Measurements from ENCODE around the gene GMCL1.
"Not testable (repeated sequence)": the region's sequence is repeated elsewhere in the genome, so short reads cannot be mapped to it uniquely, and the experiment has no call there.

GMCL1 gene, protein sequence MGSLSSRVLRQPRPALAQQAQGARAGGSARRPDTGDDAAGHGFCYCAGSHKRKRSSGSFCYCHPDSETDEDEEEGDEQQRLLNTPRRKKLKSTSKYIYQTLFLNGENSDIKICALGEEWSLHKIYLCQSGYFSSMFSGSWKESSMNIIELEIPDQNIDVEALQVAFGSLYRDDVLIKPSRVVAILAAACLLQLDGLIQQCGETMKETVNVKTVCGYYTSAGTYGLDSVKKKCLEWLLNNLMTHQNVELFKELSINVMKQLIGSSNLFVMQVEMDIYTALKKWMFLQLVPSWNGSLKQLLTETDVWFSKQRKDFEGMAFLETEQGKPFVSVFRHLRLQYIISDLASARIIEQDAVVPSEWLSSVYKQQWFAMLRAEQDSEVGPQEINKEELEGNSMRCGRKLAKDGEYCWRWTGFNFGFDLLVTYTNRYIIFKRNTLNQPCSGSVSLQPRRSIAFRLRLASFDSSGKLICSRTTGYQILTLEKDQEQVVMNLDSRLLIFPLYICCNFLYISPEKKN

DNA sequence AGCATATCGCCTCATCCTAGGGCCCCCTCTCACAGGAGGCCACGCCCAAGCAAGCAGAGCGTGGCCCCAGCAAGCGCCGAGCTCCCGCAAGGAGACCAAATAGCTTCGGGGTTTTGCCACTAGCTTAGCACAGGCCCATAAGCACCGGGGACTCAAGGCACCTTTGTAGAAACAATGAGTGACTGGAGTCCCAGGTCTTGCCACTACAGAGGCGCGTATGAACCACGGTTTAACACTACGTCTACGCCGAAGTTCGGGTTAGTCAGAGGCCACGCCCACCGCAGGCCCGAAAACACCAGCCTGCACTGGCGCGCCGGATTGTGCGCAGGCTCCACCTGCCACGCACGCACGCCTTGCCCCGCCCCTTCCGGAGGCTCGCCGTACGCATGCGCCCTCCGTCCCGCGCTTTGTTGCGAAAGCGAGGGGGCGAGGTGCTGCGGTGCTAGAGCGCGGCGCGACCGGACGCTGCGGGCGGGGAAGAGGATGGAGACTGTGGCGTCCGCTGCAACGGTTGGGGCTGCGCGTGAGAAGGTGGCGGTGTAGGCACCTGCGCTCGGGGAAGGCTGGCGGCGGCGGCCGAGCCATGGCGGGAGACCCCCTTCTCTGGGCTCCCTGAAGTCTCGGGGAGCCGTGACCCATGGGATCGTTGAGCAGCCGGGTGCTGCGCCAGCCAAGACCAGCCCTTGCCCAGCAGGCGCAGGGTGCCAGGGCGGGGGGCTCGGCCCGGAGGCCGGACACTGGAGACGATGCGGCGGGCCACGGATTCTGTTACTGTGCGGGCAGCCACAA lies at the start of gene GMCL1:
GMCL1 (plus strand) TSS at position 405 of the 789 bp plus-strand sequence; CDS start at position 638, 233 bp downstream.
- peak; percentile 66 for DNase-seq

DNA sequence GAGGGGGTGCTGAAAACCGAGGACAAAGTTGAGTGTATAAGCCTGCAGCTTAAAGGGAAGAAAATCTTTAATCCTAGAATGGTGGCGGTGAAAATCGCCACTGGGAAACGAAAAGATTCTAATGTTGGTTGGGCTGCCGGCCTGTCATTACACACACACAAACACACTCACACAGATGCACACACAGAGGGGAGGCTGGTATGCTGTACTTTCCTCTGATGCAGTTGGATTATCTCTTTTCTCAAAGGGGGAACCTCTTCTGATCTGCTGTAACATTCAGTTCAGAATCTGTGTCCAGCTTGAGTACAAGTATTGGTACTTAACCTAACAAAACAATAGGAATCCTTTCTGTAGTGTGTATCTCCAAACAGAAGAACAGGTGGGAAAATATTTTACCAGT lies 48.5 kb upstream of the GMCL1 start:
- DNase-seq, result no peak

GRCh38 chr2:69781321-69782248 lies 47.9 kb upstream of the GMCL1 start:
- DNase-seq, result no peak

GRCh38 chr2:69784228-69784627 lies 45.2 kb upstream of the GMCL1 start:
- DNase-seq, result no peak

- DNase-seq, result no peak
These were observed 44.1 kb upstream of the GMCL1 start for GRCh38 chr2:69785358-69785757.

DNA sequence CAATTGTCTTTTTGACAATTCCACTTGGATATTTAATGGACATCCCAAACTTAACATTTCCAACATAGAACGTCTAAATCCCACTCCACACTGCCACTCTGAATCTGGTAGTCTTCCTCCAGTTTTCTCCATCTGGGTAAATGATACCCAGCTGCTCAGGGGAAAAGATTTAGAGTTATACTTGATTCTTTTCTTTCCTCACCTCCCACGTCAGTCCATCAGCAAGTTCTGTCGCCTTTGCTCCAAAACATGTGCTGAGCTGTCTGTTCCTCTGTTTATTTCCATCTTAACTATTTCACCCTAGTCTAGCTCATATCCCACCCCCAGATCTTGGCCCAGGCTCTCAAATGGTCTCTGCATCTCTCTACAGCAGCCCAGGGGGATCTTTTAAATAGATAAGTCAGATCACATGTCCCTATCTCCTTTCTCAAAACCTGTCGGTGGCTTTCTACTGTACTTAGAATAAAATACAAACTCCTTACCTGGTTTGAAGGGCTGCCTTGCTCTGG lies 43.4 kb upstream of the GMCL1 start:
- no peak for DNase-seq

DNA sequence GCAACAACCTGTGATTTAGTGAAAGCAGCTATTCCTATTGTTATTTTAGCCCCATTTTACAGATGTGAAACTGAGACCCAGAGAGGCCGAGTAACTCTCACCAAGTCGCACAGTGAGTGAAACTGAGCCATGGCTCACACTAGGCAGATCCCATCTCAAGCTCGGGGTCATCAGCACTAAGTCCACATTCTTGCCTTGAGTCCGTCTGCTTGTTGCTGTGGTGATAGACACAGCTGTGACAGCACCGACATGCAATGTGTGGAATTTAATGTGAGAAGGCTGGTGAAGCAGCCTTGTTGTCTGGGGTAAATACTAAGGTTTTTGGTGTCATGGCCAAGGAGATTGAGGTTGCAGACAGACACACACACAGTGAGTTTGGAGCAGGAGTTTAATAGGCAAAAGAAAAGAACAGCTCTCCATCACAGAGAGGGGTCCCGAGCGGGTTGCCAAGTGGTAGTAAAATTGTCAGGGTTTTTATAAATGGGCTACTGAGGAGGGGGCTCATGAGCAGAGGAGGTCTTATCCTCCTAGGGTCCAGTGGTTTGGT lies 40.2 kb upstream of the GMCL1 start:
- DNase-seq, result no peak

DNA sequence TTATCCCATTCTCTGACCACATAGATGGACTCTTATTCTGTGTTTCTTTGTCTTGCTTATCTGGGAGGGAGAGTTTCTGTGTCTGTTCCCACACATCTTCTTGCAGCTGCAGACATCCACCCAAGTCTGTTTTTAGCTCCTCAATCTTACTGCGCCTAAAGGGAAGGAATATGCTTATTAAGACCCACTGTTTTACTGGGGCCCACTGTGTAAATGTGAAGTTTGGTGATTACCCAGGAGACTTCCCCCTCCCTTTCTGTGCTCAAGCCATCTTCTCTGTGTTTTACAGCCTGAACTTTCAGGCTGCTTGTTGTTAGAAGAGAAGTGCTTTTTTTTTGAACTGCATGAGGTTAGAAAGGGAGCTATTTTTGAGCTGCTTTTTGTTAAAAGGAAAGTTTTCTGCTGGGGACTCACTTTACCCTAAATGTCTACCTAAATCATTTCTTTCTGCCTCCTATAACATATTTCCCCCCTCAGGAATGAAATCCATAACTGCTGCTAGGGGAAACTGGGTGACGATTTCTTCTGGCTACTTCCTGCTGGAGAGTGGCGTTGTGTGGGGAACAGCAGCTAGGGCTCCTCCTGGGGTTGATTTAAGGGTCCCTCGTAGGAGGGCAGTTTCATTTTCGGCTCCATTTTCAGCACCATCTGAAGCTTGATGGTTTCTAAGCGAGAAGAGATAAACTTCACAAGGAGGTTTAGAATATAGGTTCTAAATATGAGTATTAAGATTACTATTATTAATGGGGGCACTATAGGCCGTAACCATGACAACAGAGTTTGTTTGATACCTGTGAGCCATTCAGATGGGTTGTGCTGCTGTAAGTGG lies 39.5 kb upstream of the GMCL1 start:
- no peak for DNase-seq

GRCh38 chr2:69790601-69790959 lies 38.9 kb upstream of the GMCL1 start:
- no peak for DNase-seq

DNA sequence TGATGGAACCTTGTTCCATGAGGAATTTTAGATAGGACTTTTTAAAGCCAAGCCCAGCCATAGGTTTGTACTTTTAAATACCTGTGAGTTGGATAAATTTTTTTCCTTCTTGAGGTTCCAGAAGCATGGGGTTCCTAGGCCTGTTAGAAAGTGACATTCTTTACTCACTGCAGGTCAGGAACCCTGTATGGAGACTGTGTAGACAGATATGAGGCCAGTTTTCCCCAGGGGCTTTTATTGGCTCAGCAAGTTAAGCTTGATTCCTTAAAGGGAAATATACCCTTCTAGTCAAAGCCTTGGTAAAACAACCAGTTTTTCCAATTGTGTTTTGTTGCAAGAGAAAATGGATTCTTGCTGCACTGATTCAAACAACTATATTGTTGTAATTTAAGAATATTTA lies 38.4 kb upstream of the GMCL1 start:
- DNase-seq, result no peak

DNA sequence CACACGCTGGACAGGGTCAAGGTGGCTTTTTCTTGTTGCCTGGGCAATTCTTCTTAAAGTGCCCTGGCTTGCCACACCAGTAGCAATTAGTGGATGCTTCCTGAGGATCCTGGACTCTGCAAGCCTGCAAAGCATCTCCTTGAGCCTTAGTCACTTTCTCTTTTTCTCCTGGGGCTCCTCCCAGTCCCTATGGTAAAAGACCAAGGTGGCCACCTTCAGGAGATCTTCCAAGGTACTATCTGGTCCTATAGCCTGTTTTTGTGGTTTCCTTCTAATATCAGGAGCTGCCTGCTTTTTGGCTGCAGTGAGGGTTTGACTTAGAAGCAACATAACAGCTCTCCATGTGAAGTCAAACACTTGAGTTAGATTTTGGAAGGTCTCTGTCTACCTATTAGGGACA lies 33.3 kb upstream of the GMCL1 start:
- no peak for DNase-seq

DNA sequence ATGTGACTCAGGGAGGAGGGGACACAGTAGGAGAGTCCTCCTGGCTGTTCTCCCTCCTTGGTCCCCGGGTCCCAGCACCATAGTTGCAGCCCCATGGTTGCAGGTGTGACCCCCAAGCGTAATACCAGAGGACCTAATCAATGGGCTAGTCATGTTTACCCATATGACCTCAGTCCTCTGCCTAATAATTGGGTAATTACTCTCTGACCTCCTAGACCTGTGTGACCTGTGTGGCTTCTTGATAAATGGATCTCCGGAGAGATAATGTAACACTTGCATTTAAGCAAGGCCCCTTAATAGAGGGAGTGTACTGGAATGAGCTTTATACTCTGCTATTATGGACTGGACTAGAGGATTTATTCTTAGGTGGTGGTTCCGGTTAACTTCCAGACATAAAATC lies 32.2 kb upstream of the GMCL1 start:
- DNase-seq, result no peak

DNA sequence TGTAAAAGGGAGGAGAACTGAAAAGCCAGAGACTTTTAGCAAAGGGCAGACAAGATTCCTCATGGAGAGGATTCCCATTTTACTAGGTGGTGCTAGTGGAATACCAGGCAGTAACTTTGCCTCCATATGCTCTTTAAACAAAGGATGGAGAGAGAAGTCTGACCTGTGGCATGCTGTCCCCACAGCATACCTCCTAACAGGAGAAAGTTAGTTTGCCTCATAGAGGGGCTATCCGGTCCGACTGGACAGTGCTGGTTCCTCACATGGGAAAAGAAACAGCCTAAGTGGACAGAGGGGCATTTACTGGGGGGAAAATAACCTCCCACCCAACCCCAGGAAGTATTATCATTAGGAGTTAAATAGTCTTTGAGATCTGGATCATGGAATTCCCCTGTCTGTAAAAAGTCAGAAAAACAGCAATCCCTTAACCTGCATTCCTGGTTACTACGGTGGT lies 31.6 kb upstream of the GMCL1 start:
- DNase-seq, result no peak

DNA sequence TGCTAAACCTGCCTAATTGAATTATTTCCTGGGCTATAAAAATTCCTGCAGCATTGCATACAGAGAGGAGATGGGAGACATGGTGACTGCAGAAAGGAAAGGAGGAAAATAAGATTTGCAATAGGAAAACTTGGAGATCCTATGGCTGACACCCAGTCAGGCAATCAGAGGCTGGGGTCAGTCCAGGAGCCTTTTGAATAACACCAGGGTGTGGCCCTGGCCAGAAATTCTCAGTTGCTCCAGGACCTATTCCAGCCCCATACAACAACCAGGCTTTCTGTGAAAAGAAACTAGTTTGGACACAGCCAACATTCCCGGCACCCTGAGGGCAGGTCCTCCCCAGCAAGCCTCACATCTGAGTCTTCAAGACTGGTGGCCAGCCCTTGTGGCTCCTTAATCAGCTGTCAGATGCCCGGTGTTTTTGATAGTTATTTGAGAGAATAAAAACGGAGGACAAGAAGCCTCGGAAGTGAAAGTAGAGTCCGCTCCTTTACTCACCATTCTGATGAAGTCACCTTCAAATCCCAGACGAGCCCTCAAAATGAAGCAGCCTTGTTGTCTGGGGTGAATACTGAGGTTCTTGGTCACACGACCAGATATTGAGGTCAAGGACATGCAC lies 31.1 kb upstream of the GMCL1 start:
- DNase-seq, result no peak

GRCh38 chr2:69798909-69799526 lies 30.4 kb upstream of the GMCL1 start:
- no peak for DNase-seq

DNA sequence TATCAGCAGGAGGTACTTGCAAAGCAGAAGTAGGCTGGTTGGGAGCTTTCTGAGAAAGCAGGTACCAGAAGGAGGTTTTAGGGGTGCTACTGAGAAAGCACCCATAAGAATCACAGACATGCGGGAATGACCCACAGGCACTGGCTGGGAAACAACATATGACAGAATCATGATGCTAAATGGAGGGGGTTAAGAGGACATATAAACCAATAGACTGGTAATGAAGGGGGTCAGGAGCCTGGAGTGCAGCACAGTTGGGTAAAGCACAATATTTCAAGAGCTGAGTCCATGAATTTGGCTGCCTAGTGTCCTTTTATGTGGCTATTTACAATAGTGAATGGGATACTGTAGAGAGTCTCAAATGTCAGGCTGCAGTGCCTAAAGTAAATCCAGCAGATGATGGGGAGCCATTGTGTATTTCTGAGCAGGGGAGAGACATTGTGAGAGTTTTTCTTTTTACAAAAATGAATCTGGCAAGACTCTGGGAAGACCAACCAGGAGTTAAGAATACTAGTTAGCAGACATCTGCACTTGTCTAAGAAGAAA lies 27.6 kb upstream of the GMCL1 start:
- DNase-seq, result no peak

GRCh38 chr2:69802781-69803367 lies 26.6 kb upstream of the GMCL1 start:
- DNase-seq, result not testable (repeated sequence)

GRCh38 chr2:69804416-69804815 lies 25.0 kb upstream of the GMCL1 start:
- DNase-seq, result no peak

- DNase-seq, result no peak
These were observed 23.6 kb upstream of the GMCL1 start for GRCh38 chr2:69805887-69806286.

All from SIG-M5 (cell line).